ENCODE data around the gene ARHGEF16.

GRCh38 chr1:3514404-3514803 is 59.9 kb downstream of the ARHGEF16 start:
- TF ChIP-seq POLR2AphosphoS5 (IDR thresholded peaks at IDR 0.05) (no peak), EP300 (IDR thresholded peaks at IDR 0.05) (no peak)
- TF ChIP-seq, protein P1, sequence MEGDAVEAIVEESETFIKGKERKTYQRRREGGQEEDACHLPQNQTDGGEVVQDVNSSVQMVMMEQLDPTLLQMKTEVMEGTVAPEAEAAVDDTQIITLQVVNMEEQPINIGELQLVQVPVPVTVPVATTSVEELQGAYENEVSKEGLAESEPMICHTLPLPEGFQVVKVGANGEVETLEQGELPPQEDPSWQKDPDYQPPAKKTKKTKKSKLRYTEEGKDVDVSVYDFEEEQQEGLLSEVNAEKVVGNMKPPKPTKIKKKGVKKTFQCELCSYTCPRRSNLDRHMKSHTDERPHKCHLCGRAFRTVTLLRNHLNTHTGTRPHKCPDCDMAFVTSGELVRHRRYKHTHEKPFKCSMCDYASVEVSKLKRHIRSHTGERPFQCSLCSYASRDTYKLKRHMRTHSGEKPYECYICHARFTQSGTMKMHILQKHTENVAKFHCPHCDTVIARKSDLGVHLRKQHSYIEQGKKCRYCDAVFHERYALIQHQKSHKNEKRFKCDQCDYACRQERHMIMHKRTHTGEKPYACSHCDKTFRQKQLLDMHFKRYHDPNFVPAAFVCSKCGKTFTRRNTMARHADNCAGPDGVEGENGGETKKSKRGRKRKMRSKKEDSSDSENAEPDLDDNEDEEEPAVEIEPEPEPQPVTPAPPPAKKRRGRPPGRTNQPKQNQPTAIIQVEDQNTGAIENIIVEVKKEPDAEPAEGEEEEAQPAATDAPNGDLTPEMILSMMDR (IDR thresholded peaks at IDR 0.05): no peak

All from suprapubic skin (tissue), 4 donors.